Liver (tissue), 9 donors: ENCODE results near the gene TMEM170B. TPM values are rescaled to one million over a fixed set of nuclear protein-coding genes. Genes with fewer than 3 reads are reported as not detected.

Source experiments
- DNase-seq: peaks from one replicate; pipeline ENCODE4 v3.0.0-alpha.2; 2017; ENCODE audit warnings: low spot score
- H3K27ac ChIP-seq, 2 donors: one replicate each; pipeline ENCODE4 v1.7.0; 2013; ENCODE audit warnings: inconsistent platforms in 2 of 2, low read length in 2 of 2, control low read depth in 1 of 2, low read depth in 1 of 2, mild to moderate bottlenecking in 1 of 2
- H3K27me3 ChIP-seq, 4 donors: one replicate each; pipeline versions ENCODE4 v1.6.1 to v1.7.0; 2013; ENCODE audit warnings: low read length in 3 of 4, inconsistent platforms in 1 of 4, mild to moderate bottlenecking in 1 of 4, moderate library complexity in 1 of 4; ENCODE audit not compliant: control insufficient read depth in 4 of 4, insufficient read depth in 4 of 4
- H3K36me3 ChIP-seq, 4 donors: one replicate each; pipeline versions ENCODE4 v1.6.1 to v1.7.0; 2013; ENCODE audit warnings: low read length in 3 of 4, mild to moderate bottlenecking in 3 of 4, low read depth in 1 of 4, moderate library complexity in 1 of 4; ENCODE audit not compliant: control insufficient read depth in 4 of 4, insufficient read depth in 3 of 4
- H3K4me1 ChIP-seq, 4 donors: one replicate each; pipeline versions ENCODE4 v1.6.1 to v1.7.0; 2013; ENCODE audit warnings: low read length in 3 of 4, mild to moderate bottlenecking in 3 of 4, moderate library complexity in 1 of 4; ENCODE audit not compliant: control insufficient read depth in 4 of 4, insufficient read depth in 4 of 4
- H3K4me3 ChIP-seq, 3 donors: one replicate each; pipeline versions ENCODE4 v1.6.1 to v1.7.0; 2013; ENCODE audit warnings: low read length in 3 of 3, control low read depth in 1 of 3, low read depth in 1 of 3, mild to moderate bottlenecking in 1 of 3
- H3K9ac ChIP-seq, 2 donors: one replicate each; pipeline ENCODE4 v1.7.0; 2013; ENCODE audit warnings: low read length in 2 of 2, mild to moderate bottlenecking in 2 of 2, moderate library complexity in 2 of 2, control low read depth in 1 of 2, low read depth in 1 of 2
- H3K9me3 ChIP-seq, 4 donors: one replicate each; pipeline versions ENCODE4 v1.6.1 to v1.7.0; 2013; ENCODE audit warnings: low read length in 3 of 4; ENCODE audit not compliant: control insufficient read depth in 4 of 4
- CTCF ChIP-seq: fragments of 150-350 bp; IDR thresholded peaks from 2 replicates; pipeline ENCODE4 v1.5.1; 2017; ENCODE audit warnings: improper control_type of control experiment, low read depth, low read length; ENCODE audit not compliant: missing input control
- EGR1 ChIP-seq, 2 donors: IDR thresholded peaks; 2 replicates each; pipeline ENCODE4 v1.6.1; 2016 to 2018; ENCODE audit warnings: antibody characterized with exemption in 2 of 2, low read depth in 2 of 2
- FOXA1 ChIP-seq: IDR thresholded peaks from 2 replicates; pipeline ENCODE4 v1.6.1; 2016; ENCODE audit warnings: antibody characterized with exemption
- FOXA2 ChIP-seq: IDR thresholded peaks from 2 replicates; pipeline ENCODE4 v1.6.1; 2016; ENCODE audit warnings: antibody characterized with exemption
- GABPA ChIP-seq, 2 donors: IDR thresholded peaks in 1 of 2; conservative IDR thresholded peaks in 1 of 2; 2 replicates each; pipeline ENCODE4 v1.6.1; 2016; ENCODE audit warnings: antibody characterized with exemption in 2 of 2, mild to moderate bottlenecking in 1 of 2, moderate library complexity in 1 of 2
- HNF4A ChIP-seq, 2 donors: conservative IDR thresholded peaks; 2 replicates each; pipeline ENCODE4 v1.6.1; 2016; ENCODE audit warnings: antibody characterized with exemption in 2 of 2, mild to moderate bottlenecking in 2 of 2
- HNF4G ChIP-seq: IDR thresholded peaks from 2 replicates; pipeline ENCODE4 v1.6.1; 2016; ENCODE audit warnings: antibody characterized with exemption
- JUND ChIP-seq, 2 donors: IDR thresholded peaks; 2 replicates each; pipeline ENCODE4 v1.6.1; 2016; ENCODE audit warnings: antibody characterized with exemption in 2 of 2
- NR2F2 ChIP-seq: IDR thresholded peaks from 2 replicates; pipeline ENCODE4 v1.6.1; 2016; ENCODE audit warnings: antibody characterized with exemption
- RAD21 ChIP-seq, 2 donors: IDR thresholded peaks; 2 replicates each; pipeline ENCODE4 v1.6.1; 2016; ENCODE audit warnings: antibody characterized with exemption in 2 of 2, mild to moderate bottlenecking in 2 of 2
- RXRA ChIP-seq, 2 donors: IDR thresholded peaks; 2 replicates each; pipeline ENCODE4 v1.6.1; 2017 to 2018; ENCODE audit warnings: antibody characterized with exemption in 2 of 2, mild to moderate bottlenecking in 1 of 2
- TAF1 ChIP-seq: conservative IDR thresholded peaks from 2 replicates; pipeline ENCODE4 v1.6.1; 2016; ENCODE audit warnings: antibody characterized with exemption, mild to moderate bottlenecking
- YY1 ChIP-seq: IDR thresholded peaks from 2 replicates; pipeline ENCODE4 v1.6.1; 2016; ENCODE audit warnings: antibody characterized with exemption, mild to moderate bottlenecking
- ZBTB33 ChIP-seq: IDR thresholded peaks from 2 replicates; pipeline ENCODE4 v1.6.1; 2016; ENCODE audit warnings: antibody characterized with exemption
- WGBS: extraction: QIAGEN DNeasy Blood & Tissue Kit; methylation state at CpG from one replicate; pipeline ENCODE4 v1.1.7; 2013; 5-methylcytosine and 5-hydroxymethylcytosine counted together
- polyA plus RNA-seq, 2 donors: library from polyadenylated mRNA; stranded (reverse) in 1 of 2; unstranded in 1 of 2; fragments of 200-250 nt in 1 of 2; fragments of >200 nt in 1 of 2; fragmentation: Nextera tagmentation in 1 of 2; extraction: Ambion mirVana in 1 of 2; gene quantifications; one replicate each; pipeline versions ENCODE4 v1.2.1 to v1.2.3, GENCODE V29; 2013 to 2015
- total RNA-seq, 2 donors: library from RNA; depleted of rRNA; stranded (reverse); fragments of >200 nt; gene quantifications; one replicate each; pipeline ENCODE4 v1.2.3, GENCODE V29; 2014
- TF ChIP-seq, protein P1 (sequence below): IDR thresholded peaks from 2 replicates; pipeline ENCODE4 v1.6.1; 2016; ENCODE audit warnings: antibody characterized with exemption, mild to moderate bottlenecking
- TF ChIP-seq, protein P2 (sequence below): IDR thresholded peaks from 2 replicates; pipeline ENCODE4 v1.6.1; 2016; ENCODE audit warnings: antibody characterized with exemption
- TF ChIP-seq, protein P3 (sequence below): IDR thresholded peaks from 2 replicates; pipeline ENCODE4 v1.6.1; 2016; ENCODE audit warnings: antibody characterized with exemption
- donor health status: healthy.
- donor health status: healthy.
- donor health status: healthy.
- donor health status: healthy.
- donor health status: healthy.

TMEM170B gene
- total and polyA plus RNA-seq, 4 donors: 1.8 to 11.0 (median 6.1) TPM

DNA sequence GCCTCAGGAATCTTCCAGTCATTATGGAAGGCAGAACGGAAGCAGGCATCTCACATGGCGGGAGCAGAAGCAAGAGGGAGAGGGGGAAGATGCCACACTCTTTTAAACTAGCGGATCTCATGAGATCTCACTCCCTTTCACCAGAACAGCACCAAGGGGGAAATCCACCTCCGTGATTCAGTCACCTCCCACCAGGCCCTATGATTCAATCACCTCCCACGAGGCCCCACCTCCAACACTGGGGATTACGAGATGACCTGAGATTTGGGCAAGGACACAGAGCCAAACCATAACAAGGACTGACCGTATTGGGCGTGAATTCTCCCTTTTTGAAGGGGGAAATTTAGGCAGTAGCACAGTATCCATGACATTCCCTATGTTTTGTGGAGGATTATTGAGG is 88.8 kb downstream of the TMEM170B start:
- Histone ChIP-seq H3K4me3 (no peak overlapping the region), H3K27me3 (no peaks in the 10 kb centered on the region), H3K9me3 (no peaks in the 10 kb centered on the region), H3K9ac (no peak overlapping the region), H3K4me1 (no peaks in the 10 kb centered on the region), H3K27ac (no peak overlapping the region), H3K36me3 (no peaks in the 10 kb centered on the region)
- 90% methylated on average over 8 of the region's 8 CpGs for WGBS
- no peak for DNase-seq
- TF ChIP-seq EGR1 (IDR thresholded peaks at IDR 0.05; ENCODE audit: low read depth in 2 of 2) (no peak), RAD21 (IDR thresholded peaks at IDR 0.05) (no peak), YY1 (no peak), GABPA (IDR thresholded peaks at IDR 0.05 in 1 of 2, conservative IDR thresholded peaks at IDR 0.05 in 1 of 2) (no peak), HNF4G (no peak), FOXA2 (no peak)

GRCh38 chr6:11628562-11628961 is 91.0 kb downstream of the TMEM170B start:
- Histone ChIP-seq H3K4me1 (no peaks in the 10 kb centered on the region), H3K9ac (no peak overlapping the region), H3K9me3 (no peaks in the 10 kb centered on the region), H3K27ac (no peak overlapping the region), H3K27me3 (no peaks in the 10 kb centered on the region), H3K4me3 (no peak overlapping the region), H3K36me3 (no peaks in the 10 kb centered on the region)
- TF ChIP-seq FOXA2 (no peak), JUND (IDR thresholded peaks at IDR 0.05) (no peak), GABPA (IDR thresholded peaks at IDR 0.05 in 1 of 2, conservative IDR thresholded peaks at IDR 0.05 in 1 of 2) (no peak), EGR1 (IDR thresholded peaks at IDR 0.05; ENCODE audit: low read depth in 2 of 2) (no peak), RXRA (IDR thresholded peaks at IDR 0.05) (no peak)
- TF ChIP-seq, protein P1, sequence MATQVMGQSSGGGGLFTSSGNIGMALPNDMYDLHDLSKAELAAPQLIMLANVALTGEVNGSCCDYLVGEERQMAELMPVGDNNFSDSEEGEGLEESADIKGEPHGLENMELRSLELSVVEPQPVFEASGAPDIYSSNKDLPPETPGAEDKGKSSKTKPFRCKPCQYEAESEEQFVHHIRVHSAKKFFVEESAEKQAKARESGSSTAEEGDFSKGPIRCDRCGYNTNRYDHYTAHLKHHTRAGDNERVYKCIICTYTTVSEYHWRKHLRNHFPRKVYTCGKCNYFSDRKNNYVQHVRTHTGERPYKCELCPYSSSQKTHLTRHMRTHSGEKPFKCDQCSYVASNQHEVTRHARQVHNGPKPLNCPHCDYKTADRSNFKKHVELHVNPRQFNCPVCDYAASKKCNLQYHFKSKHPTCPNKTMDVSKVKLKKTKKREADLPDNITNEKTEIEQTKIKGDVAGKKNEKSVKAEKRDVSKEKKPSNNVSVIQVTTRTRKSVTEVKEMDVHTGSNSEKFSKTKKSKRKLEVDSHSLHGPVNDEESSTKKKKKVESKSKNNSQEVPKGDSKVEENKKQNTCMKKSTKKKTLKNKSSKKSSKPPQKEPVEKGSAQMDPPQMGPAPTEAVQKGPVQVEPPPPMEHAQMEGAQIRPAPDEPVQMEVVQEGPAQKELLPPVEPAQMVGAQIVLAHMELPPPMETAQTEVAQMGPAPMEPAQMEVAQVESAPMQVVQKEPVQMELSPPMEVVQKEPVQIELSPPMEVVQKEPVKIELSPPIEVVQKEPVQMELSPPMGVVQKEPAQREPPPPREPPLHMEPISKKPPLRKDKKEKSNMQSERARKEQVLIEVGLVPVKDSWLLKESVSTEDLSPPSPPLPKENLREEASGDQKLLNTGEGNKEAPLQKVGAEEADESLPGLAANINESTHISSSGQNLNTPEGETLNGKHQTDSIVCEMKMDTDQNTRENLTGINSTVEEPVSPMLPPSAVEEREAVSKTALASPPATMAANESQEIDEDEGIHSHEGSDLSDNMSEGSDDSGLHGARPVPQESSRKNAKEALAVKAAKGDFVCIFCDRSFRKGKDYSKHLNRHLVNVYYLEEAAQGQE: no peak
- no peak for DNase-seq

- Histone ChIP-seq H3K9ac (no peak overlapping the region), H3K27me3 (no peaks in the 10 kb centered on the region), H3K9me3 (no peaks in the 10 kb centered on the region), H3K36me3 (no peaks in the 10 kb centered on the region), H3K4me1 (no peaks in the 10 kb centered on the region), H3K4me3 (no peak overlapping the region), H3K27ac (no peak overlapping the region)
- 89% methylated on average over 7 of the region's 7 CpGs for WGBS
- DNase-seq: no peak
- TF ChIP-seq YY1: no peak
- TF ChIP-seq HNF4G: no peak
- TF ChIP-seq RAD21 (IDR thresholded peaks at IDR 0.05): no peak
- no peak for TF ChIP-seq ZBTB33
- TF ChIP-seq GABPA (IDR thresholded peaks at IDR 0.05 in 1 of 2, conservative IDR thresholded peaks at IDR 0.05 in 1 of 2): no peak
- no peak for TF ChIP-seq FOXA1
- TF ChIP-seq HNF4A (conservative IDR thresholded peaks at IDR 0.05): no peak
- TF ChIP-seq RXRA (IDR thresholded peaks at IDR 0.05): no peak
- TF ChIP-seq CTCF: no peak
- no peak for TF ChIP-seq FOXA2
- TF ChIP-seq, protein P2, sequence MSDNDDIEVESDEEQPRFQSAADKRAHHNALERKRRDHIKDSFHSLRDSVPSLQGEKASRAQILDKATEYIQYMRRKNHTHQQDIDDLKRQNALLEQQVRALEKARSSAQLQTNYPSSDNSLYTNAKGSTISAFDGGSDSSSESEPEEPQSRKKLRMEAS: no peak
- no peak for TF ChIP-seq JUND (IDR thresholded peaks at IDR 0.05)
- no peak for TF ChIP-seq NR2F2
- no peak for TF ChIP-seq EGR1 (IDR thresholded peaks at IDR 0.05; ENCODE audit: low read depth in 2 of 2)
- TF ChIP-seq, protein P3, sequence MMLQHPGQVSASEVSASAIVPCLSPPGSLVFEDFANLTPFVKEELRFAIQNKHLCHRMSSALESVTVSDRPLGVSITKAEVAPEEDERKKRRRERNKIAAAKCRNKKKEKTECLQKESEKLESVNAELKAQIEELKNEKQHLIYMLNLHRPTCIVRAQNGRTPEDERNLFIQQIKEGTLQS: no peak
- TF ChIP-seq TAF1: no peak
These were observed 93.5 kb downstream of the TMEM170B start for GRCh38 chr6:11631008-11631407.
